ENCODE results near the gene THBS3.

GRCh38 chr1:155175927-155176371 lies 31.7 kb downstream of the THBS3 start:
- TF ChIP-seq CTCF (IDR thresholded peaks at IDR 0.05): no peak
- no peak for TF ChIP-seq POLR2A (IDR thresholded peaks at IDR 0.05)
